GM06990 (cell line): Measurements from ENCODE around the gene IL36RN.

Experiments
- DNase-seq: peaks from one replicate; pipeline ENCODE4 v3.0.0-alpha.2; 2011; ENCODE audit not compliant: insufficient read length; ENCODE audit errors: extremely low read depth
- H3K27me3 ChIP-seq: replicated peaks from 2 replicates; pipeline ENCODE4 v1.6.0; 2011; ENCODE audit warnings: low read length; ENCODE audit not compliant: control insufficient read depth, insufficient read depth
- H3K36me3 ChIP-seq: 2 replicates; pipeline ENCODE4 v1.5.1; 2011; ENCODE audit warnings: low read length; ENCODE audit not compliant: control insufficient read depth, insufficient read depth
- H3K4me3 ChIP-seq: replicated peaks from 2 replicates; pipeline ENCODE4 v1.5.1; 2011; ENCODE audit warnings: low read depth, mild to moderate bottlenecking, control low read depth, low read length
- TF ChIP-seq, protein P1 (sequence below): IDR thresholded peaks from 2 replicates; pipeline ENCODE4 v1.5.1; 2011; ENCODE audit warnings: low read length, control low read depth, mild to moderate bottlenecking, inconsistent platforms; ENCODE audit not compliant: insufficient read depth, poor library complexity, severe bottlenecking

The IL36RN gene

GRCh38 chr2:113068706-113069485 is 9.9 kb downstream of the IL36RN start:
- TF ChIP-seq, protein P1, sequence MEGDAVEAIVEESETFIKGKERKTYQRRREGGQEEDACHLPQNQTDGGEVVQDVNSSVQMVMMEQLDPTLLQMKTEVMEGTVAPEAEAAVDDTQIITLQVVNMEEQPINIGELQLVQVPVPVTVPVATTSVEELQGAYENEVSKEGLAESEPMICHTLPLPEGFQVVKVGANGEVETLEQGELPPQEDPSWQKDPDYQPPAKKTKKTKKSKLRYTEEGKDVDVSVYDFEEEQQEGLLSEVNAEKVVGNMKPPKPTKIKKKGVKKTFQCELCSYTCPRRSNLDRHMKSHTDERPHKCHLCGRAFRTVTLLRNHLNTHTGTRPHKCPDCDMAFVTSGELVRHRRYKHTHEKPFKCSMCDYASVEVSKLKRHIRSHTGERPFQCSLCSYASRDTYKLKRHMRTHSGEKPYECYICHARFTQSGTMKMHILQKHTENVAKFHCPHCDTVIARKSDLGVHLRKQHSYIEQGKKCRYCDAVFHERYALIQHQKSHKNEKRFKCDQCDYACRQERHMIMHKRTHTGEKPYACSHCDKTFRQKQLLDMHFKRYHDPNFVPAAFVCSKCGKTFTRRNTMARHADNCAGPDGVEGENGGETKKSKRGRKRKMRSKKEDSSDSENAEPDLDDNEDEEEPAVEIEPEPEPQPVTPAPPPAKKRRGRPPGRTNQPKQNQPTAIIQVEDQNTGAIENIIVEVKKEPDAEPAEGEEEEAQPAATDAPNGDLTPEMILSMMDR, result no peak
- no peak for DNase-seq
- no peaks in the 10 kb centered on the region for H3K27me3 ChIP-seq
- H3K4me3 ChIP-seq, result no peak overlapping the region
- no peaks in the 10 kb centered on the region for H3K36me3 ChIP-seq

- TF ChIP-seq, protein P1, result no peak
- H3K4me3 ChIP-seq, result no peak overlapping the region
- no peaks in the 10 kb centered on the region for H3K36me3 ChIP-seq
- no peaks in the 10 kb centered on the region for H3K27me3 ChIP-seq
- no peak for DNase-seq
Measured at GRCh38 chr2:113069676-113070605, 10.9 kb downstream of the IL36RN start.

GRCh38 chr2:113070606-113070975 is 11.6 kb downstream of the IL36RN start:
- H3K4me3 ChIP-seq, result no peak overlapping the region
- no peaks in the 10 kb centered on the region for H3K36me3 ChIP-seq
- TF ChIP-seq, protein P1, result no peak
- DNase-seq, result no peak
- H3K27me3 ChIP-seq, result no peaks in the 10 kb centered on the region

DNA sequence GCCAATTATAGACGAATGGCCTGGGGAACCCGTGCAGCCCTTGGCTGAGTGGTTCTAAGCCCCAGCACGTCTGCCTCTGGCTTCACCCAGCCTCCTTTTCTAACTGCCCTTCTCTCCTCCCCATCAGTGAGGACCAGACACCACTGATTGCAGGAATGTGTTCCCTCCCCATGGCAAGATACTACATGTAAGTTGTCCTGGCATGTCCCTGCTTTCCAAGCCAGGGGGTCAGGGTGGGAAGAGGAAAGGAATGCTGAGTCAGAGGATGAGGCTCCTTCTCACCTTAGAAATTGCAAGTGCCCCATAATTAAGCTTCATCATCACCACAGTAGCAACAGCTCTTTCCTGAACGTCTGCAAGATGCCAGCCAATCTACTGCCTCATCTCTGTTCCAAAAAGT is 13.6 kb downstream of the IL36RN start:
- Histone ChIP-seq H3K27me3 (no peaks in the 10 kb centered on the region), H3K36me3 (no peaks in the 10 kb centered on the region), H3K4me3 (no peak overlapping the region)
- TF ChIP-seq, protein P1, result no peak
- no peak for DNase-seq

GRCh38 chr2:113073325-113073834 is 14.4 kb downstream of the IL36RN start:
- Histone ChIP-seq H3K4me3 (no peak overlapping the region), H3K27me3 (no peaks in the 10 kb centered on the region), H3K36me3 (no peaks in the 10 kb centered on the region)
- no peak for DNase-seq
- TF ChIP-seq, protein P1, result no peak
